SU-DHL-6 (cell line): ENCODE data around the gene SLC22A13.

ENCODE experiments used
- H2AFZ ChIP-seq: fragments of 200-600 bp; sonication (generic); 2 replicates; pipeline ENCODE4 v1.6.1; 2014; ENCODE audit warnings: low read depth, mild to moderate bottlenecking, moderate library complexity, mixed read lengths, antibody characterized with exemption, low read length; ENCODE audit not compliant: severe bottlenecking
- H3F3A ChIP-seq: fragments of 200-600 bp; shearing (Covaris generic); 2 replicates; pipeline ENCODE4 v1.6.0; 2016; ENCODE audit warnings: antibody characterized with exemption, mild to moderate bottlenecking; ENCODE audit not compliant: insufficient read depth
- H3K27ac ChIP-seq: fragments of 200-600 bp; sonication (generic); 2 replicates; pipeline ENCODE4 v1.5.1; 2016; ENCODE audit warnings: low read depth, mild to moderate bottlenecking, low read length, moderate library complexity, mixed read lengths
- H3K27me3 ChIP-seq: fragments of 200-600 bp; sonication (generic), shearing (Covaris generic); 2 replicates; pipeline ENCODE4 v1.6.0; 2014; ENCODE audit warnings: mild to moderate bottlenecking, low read length
- H3K36me3 ChIP-seq: fragments of 200-600 bp; sonication (generic); 2 replicates; pipeline ENCODE4 v1.6.1; 2014; ENCODE audit warnings: mild to moderate bottlenecking, low read length, mixed read lengths
- H3K4me2 ChIP-seq: fragments of 300-600, 200-600 bp; shearing (Covaris generic), sonication (generic); 2 replicates; pipeline ENCODE4 v1.6.0; 2014; ENCODE audit warnings: low read length, low read depth, mild to moderate bottlenecking; ENCODE audit not compliant: poor library complexity, severe bottlenecking
- H3K4me3 ChIP-seq: fragments of 200-600 bp; sonication (generic); 2 replicates; pipeline ENCODE4 v1.5.1; 2014; ENCODE audit warnings: antibody characterized with exemption, low read length, mild to moderate bottlenecking, mixed read lengths; ENCODE audit not compliant: insufficient read depth, poor library complexity, severe bottlenecking
- H3K79me2 ChIP-seq: fragments of 200-600 bp; sonication (generic); 2 replicates; pipeline ENCODE4 v1.6.1; 2014; ENCODE audit warnings: mild to moderate bottlenecking, low read length, moderate library complexity; ENCODE audit not compliant: insufficient read depth
- H3K9ac ChIP-seq: fragments of 200-600 bp; sonication (generic); 2 replicates; pipeline ENCODE4 v1.7.0; 2014; ENCODE audit warnings: mild to moderate bottlenecking, low read length
- H3K9me2 ChIP-seq: fragments of 200-600 bp; sonication (generic); replicated peaks from 2 replicates; pipeline ENCODE4 v1.6.1; 2014; ENCODE audit warnings: low read length; ENCODE audit not compliant: insufficient read depth
- H3K9me3 ChIP-seq: fragments of 200-600 bp; sonication (generic); 2 replicates; pipeline ENCODE4 v1.6.1; 2014; ENCODE audit warnings: low read length, mixed read lengths; ENCODE audit not compliant: insufficient read depth
- H4K20me1 ChIP-seq: fragments of 200-600 bp; sonication (generic); 2 replicates; pipeline ENCODE4 v1.6.1; 2014; ENCODE audit warnings: low read depth, mild to moderate bottlenecking, antibody characterized with exemption, low read length, moderate library complexity, mixed read lengths
- EZH2phosphoT487 ChIP-seq: fragments of 200-600 bp; sonication (generic), shearing (Covaris generic); conservative IDR thresholded peaks from 2 replicates; pipeline ENCODE4 v1.6.1; 2018; ENCODE audit warnings: mild to moderate bottlenecking, antibody characterized with exemption, low read length, moderate library complexity, mixed read lengths
- TF ChIP-seq, protein P1 (sequence below): fragments of 200-600 bp; sonication (generic); IDR thresholded peaks from one replicate; pipeline ENCODE4 v1.5.1; 2017; ENCODE audit warnings: antibody characterized with exemption, mild to moderate bottlenecking, low read length, moderate library complexity; ENCODE audit not compliant: insufficient read depth, poor library complexity, severe bottlenecking

SLC22A13 gene

DNA sequence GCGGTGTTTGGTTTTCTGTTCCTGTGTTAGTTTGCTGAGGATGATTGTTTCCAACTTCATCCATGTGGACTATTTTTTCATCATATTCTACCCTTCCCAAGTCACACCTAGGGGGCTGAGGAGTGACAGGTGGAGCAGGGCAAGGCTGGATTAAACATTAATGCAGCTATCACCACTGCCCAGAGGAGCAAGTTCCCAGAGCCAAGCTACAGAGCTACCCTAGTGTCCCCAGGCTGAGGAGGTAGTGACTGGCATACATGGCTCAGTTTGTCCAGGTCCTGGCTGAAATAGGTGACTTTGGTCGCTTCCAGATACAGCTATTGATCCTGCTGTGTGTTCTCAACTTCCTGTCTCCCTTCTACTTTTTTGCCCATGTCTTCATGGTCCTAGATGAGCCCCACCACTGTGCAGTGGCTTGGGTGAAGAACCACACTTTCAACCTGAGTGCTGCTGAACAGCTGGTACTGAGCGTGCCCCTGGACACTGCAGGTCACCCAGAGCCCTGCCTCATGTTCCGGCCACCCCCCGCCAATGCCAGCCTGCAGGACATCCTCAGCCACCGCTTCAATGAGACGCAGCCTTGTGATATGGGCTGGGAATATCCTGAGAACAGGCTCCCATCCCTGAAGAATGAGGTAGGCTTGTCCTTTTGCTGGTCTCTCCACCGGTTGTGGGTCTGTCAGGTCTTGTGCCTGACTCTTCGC, at the start of gene SLC22A13:
TSS of gene SLC22A13 (plus strand) at position 209 of the 704 bp plus-strand sequence. CDS start at position 258, 49 bp downstream.
- no peak within 1 kb of the TSS for H3K4me2 ChIP-seq
- H3K9ac ChIP-seq: no peak within 1 kb of the TSS

DNA sequence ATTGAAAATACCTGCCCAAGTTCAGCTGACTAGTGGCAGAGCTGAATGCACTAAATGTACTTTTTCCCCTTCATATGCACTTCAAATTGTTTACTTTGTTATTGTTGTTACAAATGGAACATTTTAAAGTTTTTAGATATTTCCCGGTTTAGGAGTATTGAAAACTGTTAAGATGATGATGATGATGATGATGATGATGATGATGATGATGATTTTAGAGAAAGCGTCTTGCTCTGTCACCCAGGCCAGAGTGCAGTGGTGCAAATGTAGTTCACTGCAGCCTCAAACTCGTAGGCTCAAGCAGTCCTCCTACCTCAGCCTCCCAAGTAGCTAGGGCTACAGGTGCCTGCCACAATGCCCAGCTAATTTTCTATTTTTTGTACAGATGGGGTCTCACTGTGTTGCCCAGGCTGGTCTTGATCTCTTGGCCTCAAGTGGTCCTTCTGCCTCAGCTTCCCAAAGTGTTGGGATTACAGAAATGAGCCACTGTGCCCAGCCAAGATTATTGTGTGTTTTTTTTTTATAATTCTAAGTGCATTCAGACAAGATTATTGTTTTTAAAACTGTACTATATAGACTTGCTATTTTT, 45.9 kb upstream of the SLC22A13 start:
- H3K4me2 ChIP-seq: no peak overlapping the region
- H3K9me3 ChIP-seq: no peaks in the 10 kb centered on the region
- no peaks in the 10 kb centered on the region for H3F3A ChIP-seq
- no peak overlapping the region for H2AFZ ChIP-seq
- H3K79me2 ChIP-seq: peaks cover 17% of the 10 kb centered on the region; the same call in 1 of the 2 replicates
- no peak overlapping the region for H3K9ac ChIP-seq
- H3K27ac ChIP-seq: no peak overlapping the region
- H4K20me1 ChIP-seq: 0 out of 2 replicates have a peak, but pooled peaks cover 4% of the 10 kb centered on the region
- H3K4me3 ChIP-seq: no peak overlapping the region
- peaks cover 15% of the 10 kb centered on the region for H3K36me3 ChIP-seq
- no peaks in the 10 kb centered on the region for H3K27me3 ChIP-seq
- H3K9me2 ChIP-seq: no peaks in the 10 kb centered on the region
- TF ChIP-seq, protein P1, sequence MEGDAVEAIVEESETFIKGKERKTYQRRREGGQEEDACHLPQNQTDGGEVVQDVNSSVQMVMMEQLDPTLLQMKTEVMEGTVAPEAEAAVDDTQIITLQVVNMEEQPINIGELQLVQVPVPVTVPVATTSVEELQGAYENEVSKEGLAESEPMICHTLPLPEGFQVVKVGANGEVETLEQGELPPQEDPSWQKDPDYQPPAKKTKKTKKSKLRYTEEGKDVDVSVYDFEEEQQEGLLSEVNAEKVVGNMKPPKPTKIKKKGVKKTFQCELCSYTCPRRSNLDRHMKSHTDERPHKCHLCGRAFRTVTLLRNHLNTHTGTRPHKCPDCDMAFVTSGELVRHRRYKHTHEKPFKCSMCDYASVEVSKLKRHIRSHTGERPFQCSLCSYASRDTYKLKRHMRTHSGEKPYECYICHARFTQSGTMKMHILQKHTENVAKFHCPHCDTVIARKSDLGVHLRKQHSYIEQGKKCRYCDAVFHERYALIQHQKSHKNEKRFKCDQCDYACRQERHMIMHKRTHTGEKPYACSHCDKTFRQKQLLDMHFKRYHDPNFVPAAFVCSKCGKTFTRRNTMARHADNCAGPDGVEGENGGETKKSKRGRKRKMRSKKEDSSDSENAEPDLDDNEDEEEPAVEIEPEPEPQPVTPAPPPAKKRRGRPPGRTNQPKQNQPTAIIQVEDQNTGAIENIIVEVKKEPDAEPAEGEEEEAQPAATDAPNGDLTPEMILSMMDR: no peak
- no peak for TF ChIP-seq EZH2phosphoT487

More for the DNA sequence above, at the start of gene SLC22A13:
- Histone ChIP-seq H3K9me3 (no peaks in the 10 kb centered on the region), H3K79me2 (no peaks in the 10 kb centered on the region), H3K9me2 (no peaks in the 10 kb centered on the region), H3K27me3 (no peaks in the 10 kb centered on the region), H4K20me1 (no peaks in the 10 kb centered on the region), H3K4me3 (no peak within 1 kb of the TSS), H2AFZ (no peak within 1 kb of the TSS), H3F3A (0 out of 2 replicates have a peak, but pooled peaks cover 4% of the 10 kb centered on the region), H3K27ac (no peak within 1 kb of the TSS), H3K36me3 (no peaks in the 10 kb centered on the region)
- TF ChIP-seq, protein P1: no peak
- TF ChIP-seq EZH2phosphoT487: no peak

DNA sequence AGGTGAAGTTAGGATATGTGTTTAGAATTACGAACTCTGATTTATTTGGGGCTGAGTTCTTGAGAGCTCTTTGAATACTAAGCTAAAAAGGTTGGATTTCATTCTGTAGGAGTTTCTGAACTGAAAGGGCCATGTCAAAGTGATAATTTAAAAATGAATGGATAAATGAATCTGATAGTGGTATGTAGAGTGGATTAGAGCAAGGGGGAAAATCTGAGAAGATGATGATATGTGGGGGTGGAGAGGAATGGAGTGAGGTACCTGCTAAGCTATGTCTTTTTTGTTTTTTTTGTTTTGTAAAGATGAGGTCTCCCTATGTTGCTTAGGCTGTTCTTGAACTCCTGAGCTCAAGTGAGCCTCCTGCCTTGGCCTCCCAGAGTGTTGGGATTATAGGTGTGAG, 44.6 kb upstream of the SLC22A13 start:
- peaks cover 25% of the 10 kb centered on the region for H3K36me3 ChIP-seq
- H3K4me3 ChIP-seq: no peak overlapping the region
- H3K4me2 ChIP-seq: no peak overlapping the region
- no peaks in the 10 kb centered on the region for H3K9me3 ChIP-seq
- TF ChIP-seq EZH2phosphoT487: no peak
- TF ChIP-seq, protein P1: no peak
- H3F3A ChIP-seq: no peaks in the 10 kb centered on the region
- no peaks in the 10 kb centered on the region for H3K27me3 ChIP-seq
- H3K9ac ChIP-seq: no peak overlapping the region
- no peaks in the 10 kb centered on the region for H3K9me2 ChIP-seq
- H3K27ac ChIP-seq: no peak overlapping the region
- H3K79me2 ChIP-seq: peaks cover 15% of the 10 kb centered on the region; the same call in 1 of the 2 replicates
- 0 out of 2 replicates have a peak, but pooled peaks cover 6% of the 10 kb centered on the region for H4K20me1 ChIP-seq
- no peak overlapping the region for H2AFZ ChIP-seq
